Hematopoietic multipotent progenitor cell treated with erythropoietin and hydrocortisone succinate and interleukin-3 and kit ligand, for 17 days (in vitro differentiated cells): ENCODE results near the gene PEX12.
"Not testable (repeated sequence)": the region's sequence is repeated elsewhere in the genome, so short reads cannot be mapped to it uniquely, and the experiment has no call there.

Experiments
- DNase-seq: peaks from one replicate; pipeline ENCODE4 v3.0.0-alpha.2; 2015; ENCODE audit warnings: low spot score

Gene PEX12

DNA sequence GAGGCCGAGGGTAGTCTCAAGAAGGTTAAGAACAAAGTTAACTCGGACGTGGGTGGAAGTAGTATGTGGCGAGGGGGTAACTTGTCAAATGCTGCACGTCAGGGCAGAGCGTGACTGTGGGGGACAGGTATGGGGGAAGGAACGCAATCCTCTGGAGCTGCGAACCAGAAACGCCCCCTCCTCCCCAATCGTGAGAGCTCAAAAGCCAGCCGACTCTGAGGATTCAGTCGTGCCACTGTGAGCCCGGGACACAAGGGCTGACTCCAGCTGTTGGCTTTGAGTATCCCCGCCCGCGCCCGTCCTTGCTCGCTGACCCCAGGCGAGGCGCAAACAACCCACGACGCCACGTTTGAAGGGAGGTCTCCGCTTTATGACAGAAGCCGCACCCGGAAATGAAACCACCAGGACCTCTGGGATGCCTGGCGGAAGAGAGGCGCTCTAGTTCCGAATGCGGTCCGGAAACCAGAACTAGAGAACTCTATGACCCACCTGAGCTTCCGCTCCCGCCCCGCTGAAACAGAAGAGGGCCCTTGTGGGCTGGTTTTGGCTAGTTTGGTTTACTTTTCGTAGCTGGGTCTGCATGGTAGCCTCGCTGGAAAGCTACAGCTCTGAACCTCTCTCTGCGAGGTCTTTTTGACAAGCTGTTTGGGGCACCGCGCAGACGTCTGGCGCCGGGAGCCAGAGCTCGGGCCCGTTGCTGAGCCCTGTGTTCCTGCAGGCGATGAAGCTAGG is at the start of gene PEX12:
PEX12 (minus strand) TSS at position 375 of the 732 bp plus-strand sequence. CDS start 550 bp downstream, outside the sequence.
- peak; percentile 89 for DNase-seq

DNA sequence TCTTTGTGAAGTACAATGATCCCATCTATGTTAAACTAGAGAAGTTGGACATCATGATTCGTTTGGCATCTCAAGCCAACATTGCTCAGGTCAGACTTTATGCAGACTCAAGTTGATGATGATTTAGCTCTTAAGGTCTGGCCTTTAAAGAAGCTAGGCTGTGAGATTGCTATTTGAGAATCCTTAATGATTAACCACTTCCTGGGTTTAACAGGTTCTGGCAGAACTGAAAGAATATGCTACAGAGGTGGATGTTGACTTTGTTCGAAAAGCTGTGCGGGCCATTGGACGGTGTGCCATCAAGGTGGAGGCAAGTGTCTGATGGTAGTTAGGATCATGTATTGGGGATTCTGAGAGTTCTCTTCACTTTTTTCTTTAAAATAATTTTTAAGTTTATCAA is 49.0 kb upstream of the PEX12 start:
- DNase-seq = no peak

DNA sequence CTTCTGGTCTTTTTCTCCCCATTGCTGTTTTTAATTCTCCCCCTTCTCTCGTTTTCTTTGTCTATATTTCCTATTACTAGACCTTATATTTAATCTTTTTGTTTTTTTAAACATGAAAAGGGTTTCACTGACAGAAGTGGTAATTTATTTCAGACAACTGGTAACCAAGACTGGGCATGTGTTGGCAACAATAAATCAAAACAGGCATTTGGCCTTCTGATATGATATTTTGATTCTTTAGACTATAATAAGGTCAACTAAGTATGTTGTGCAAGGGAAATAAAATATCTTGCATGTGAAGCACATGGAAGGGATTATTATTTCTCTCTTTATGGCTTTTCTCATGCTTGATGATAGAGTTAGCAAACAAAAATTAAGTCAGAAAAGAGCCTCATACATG is 43.4 kb upstream of the PEX12 start:
- DNase-seq = no peak

DNA sequence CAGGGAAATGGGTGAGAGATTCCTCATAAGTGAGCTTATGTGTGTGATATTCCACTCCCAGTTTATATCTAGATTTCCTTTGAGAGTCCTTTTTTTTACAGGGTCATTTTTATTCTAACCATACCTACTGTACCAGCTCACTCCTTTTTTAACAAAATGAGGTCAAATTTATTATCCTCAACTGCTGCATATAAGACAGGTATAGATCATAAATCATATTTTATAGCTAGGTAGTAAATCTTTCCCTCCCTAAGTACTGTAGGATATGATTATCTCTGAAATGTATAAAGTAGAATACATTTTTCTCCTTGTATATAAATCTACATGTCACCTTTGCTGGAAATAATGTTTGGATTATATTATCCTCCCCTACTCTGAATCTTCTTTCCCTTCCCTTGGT is 40.3 kb upstream of the PEX12 start:
- DNase-seq = no peak

DNA sequence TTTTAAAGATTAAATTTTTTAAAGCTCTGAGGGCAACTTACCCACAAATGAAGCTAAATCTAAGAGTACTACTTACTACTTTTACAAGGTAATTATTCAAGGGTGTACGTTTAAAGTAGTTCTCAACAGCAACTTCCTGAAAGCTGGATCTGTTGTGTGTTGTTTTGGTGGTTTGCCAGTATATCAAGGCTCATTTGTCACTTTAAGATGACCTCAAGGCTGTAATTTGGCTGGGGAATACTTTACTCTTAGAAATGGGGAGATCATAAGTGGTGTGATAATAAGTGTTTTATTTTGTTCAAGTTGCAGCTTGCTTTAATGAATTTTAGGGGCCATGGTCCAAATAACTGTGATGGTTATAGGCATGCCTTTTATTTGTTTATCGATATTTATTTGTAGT is 39.1 kb upstream of the PEX12 start:
- DNase-seq = no peak

DNA sequence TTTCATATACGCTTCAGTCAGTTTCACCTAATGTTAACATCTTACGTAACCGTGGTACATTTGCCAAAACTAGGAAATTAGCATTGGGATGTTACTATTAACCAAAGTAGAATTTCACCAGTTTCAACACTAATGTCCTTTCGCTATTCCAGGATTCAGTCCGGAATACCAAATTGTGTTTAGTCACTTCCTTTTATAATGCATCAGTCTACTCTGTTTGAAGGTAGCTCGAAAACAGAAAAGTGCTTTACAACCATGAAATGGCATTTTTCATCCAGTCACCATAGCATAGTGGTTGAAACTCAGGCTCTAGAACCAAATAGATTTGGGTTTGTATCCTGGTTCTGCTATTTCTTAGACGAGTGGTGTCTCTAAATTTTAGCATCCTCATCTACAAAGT is 38.2 kb upstream of the PEX12 start:
- DNase-seq = peak; percentile 59

DNA sequence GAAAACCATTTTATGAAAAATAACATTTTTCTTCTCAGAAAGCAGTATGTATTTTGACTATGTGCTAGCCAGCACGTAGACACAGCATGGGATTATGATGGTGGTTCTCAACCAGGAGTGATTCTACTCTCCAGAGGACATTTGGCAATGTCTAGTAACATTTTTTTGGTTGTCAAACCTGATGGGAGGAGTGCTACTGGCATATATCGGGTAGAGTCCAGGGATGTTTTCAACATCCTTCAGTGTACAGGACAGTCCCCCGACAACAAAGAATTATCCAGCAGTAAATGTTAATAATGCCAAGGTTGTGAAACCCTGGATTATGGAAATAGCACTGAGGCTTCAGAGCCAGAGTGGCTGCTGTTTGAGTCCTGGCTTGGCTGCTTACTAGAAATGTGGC is 36.4 kb upstream of the PEX12 start:
- DNase-seq = no peak

DNA sequence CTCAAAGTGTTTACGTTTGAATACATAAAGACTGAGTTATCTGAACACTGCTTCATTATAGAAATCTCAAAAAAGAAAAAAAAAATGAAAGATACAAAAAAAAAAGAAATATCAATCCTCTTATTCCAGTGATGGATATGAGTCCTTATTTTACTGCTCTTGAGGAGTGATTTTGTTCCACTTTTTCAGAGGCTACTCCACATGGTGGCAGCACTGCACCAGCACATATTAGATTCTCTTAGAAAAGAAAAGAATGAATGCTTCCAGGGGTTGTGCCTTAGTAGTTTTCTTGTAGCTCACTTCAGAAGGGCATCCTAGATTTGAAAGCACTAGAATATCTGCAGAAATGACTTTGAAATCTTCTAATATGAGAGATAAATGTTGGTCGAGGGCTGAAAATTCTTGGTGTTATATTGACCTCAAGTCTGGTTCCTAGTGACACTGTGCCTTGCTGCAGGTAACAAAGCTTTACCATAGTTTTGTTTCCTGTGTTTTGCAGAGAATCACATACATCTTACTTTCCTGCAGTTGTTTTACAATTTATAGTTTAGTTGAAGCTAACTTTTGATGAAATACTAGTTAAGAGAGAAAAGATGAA is 34.7 kb upstream of the PEX12 start:
- DNase-seq = peak; percentile 72

DNA sequence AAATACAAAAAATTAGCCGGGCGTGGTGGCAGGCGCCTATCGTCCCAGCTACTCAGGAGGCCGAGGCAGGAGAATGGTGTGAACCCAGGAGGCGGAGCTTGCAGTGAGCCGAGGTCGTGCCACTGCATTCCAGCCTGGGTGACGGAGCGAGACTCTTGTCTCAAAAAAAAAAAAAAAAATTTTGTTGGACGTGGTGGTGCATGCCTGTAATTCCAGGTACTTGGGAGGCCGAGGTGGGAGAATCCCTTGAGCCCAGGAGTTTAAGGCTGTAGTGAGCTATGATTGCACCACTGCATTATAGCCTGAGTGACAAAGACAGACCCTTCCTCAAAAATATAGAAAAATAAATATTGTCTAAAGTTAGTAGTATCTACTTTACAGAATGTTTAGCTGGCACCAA is 32.4 kb upstream of the PEX12 start:
- not testable (repeated sequence) for DNase-seq

DNA sequence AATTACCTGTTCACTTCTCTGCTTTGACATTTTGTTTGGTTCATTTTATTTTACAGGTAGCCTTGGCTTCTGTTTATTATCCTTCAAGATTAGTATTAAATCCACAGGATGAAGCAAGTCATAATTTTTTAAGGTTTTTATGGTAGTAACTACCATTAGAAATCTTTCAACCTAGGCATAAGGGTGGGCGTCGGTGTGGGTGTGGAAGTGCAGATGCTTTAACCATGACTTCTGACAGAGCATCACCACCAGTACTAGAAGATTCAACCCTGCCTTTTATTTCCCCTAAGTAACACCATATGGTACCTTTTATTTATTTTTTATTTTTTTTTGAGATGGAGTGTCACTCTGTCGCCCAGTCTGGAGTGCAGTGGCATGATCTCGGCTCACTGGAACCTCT is 31.5 kb upstream of the PEX12 start:
- DNase-seq = no peak

DNA sequence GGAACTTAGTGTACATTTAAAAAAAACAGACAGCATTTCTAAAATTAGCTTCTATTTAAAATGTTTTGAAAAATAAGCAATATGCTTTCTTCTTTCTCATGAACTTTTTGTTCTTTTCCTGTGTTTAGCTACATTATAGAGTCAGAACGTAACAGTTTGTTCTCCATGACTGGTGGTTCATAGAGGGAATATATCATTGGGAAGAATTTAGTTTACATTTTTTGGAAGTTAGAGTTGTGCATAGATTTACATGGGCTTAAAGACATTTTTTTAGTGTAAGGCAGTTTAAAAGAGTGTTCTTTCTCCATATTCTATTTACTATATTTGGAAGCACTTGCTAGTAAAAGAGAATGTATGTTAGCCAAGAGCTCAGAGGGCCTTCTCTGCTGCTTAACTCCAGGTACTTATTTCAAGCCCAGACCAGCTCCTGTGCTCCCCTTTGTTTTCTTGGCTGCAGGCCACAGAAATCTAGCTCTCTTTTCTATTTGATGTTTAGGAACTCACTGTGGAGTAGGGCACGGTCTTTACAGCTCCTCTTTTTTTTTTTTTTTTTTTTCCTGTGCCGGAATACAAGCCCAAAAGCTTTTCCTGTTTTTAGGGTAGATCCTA is 29.0 kb upstream of the PEX12 start:
- no peak for DNase-seq

DNA sequence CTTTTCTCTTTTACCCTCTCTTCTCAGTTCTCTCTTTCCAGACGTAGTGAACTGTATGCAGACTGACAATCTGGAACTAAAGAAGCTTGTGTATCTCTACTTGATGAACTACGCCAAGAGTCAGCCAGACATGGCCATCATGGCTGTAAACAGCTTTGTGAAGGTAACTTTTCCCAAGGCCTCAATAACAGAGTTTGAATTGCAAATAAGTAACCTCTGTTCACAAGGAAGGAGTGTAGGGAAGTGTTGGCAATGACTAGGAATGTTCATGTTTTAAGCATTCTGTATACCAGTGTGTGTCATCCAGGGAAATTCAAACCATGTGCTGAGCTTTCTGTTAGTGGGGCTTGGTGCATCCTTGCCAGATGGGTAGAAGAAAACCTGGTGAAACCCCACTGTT is 27.3 kb upstream of the PEX12 start:
- no peak for DNase-seq

DNA sequence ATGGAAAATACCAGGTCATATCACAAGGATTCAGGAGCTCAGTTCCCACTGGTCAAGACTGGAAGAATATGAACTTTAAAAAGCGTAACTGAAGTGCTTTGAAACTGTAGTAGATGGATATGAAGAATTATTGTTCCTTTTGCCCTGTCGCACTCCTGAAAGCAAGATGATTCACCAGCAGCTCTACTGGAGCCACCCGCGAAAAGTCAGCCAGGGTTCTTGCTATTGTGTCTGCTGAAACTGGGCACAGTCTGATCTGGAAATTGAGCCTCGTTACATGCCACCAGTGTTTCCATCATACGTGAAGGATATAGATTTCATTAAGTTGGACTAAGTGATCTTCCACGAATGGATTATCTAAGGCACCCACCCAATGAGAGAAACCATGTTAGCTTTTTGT is 25.3 kb upstream of the PEX12 start:
- no peak for DNase-seq

DNA sequence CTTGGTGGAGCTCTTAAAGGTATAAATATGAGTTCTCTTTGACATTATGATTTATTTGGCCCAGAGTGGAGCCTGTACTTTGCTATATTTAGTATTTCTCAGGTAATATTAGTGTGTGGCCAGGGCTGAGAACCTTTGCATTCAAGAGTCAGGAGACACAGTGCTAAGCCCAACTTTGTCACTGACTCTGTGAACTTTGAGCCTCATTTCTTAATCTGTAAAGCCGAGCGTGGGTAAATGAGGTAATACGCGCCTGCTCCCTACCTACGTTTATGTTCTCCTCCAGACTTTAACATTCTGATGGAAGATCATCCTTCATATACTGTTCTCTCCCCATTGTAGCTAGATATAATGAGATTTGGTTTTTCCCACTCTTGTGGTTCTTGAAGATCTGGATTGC is 19.2 kb upstream of the PEX12 start:
- DNase-seq = no peak

DNA sequence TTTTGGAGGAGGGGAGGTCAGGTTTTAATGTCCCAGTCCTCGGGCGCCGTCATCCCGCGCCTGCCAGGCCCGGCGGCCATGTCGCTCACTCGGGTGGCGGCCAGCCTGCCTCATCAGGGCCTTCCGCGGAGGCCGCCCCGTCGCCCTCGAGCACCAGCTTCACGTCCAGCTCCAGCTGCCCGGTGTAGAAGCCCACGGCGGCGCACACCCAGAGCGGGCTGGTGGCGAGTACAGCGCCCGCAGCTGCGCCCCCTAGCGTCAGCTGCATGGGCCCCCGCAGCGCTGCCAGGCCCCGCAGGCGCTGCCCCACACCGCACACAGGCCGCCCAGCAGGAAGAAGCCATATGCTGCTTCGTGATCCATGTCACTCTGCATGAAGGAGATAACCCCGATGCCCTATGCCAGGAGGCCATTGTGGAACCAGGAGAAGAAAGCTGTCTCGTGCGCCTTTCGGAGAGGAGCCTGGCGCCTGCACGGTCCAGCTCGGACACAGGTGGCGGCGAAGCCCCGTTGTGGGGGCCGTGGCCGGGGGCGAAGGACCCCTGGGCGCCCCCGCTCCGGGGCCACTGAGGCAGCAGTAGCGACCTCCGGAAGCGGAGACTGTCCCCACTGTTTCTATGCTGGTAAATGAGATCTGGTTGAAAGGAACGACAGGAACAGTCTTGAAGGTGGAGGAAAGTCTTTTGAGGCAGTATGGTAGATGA is 18.3 kb upstream of the PEX12 start:
- DNase-seq = no peak

DNA sequence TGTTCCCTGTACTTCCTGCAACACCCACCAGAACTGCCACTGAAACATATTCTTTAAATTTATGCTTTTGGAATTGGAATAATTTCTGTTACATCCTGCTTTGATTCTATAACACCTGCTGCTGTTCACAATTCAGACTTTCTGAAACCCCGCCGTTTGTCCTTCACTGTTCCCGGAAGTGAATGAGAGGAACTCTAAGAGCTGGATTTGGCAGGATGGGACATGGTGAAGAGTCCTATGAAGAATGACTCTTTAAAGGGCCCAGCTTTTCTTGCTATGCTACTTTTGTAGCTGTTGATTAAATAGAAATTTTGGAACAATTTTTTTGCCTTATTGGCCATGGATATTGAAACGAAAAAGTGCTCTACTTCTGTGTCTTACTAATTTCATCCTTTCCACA is 17.7 kb upstream of the PEX12 start:
- DNase-seq = no peak

DNA sequence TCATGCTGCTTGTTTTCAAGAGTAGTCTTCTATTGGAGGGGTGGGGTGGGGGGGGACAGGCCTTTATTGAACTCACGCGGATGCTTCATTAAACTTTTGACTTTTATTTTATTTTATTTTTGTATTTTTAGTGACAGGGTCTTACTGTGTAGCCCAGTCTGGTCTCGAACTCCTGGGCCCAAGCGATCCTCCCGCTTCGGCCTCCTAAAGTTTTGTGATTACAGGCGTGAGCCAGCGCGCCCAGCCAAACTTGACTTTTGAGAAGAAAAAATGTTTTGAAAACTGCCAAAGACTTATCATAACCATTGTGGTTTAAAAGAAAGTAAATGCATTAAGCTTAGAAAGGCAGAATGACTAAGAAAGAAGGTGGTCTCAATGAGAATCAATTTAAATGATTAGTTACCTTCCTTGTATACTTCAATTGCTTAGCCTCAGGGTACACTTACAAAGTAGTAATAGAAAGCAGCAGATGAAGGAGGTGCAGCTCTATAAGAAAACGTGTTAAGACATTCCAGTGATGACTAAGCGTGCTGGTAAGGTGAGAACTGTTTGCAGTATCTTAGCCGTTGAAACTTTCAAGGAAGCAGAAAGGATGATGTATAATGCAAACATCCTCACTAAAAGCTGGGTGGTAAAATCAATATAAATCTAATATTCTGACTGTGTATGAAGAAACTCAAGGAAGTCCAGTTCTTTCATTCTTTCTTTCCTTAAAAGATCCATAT is 10.0 kb upstream of the PEX12 start:
- peak; percentile 75 for DNase-seq

DNA sequence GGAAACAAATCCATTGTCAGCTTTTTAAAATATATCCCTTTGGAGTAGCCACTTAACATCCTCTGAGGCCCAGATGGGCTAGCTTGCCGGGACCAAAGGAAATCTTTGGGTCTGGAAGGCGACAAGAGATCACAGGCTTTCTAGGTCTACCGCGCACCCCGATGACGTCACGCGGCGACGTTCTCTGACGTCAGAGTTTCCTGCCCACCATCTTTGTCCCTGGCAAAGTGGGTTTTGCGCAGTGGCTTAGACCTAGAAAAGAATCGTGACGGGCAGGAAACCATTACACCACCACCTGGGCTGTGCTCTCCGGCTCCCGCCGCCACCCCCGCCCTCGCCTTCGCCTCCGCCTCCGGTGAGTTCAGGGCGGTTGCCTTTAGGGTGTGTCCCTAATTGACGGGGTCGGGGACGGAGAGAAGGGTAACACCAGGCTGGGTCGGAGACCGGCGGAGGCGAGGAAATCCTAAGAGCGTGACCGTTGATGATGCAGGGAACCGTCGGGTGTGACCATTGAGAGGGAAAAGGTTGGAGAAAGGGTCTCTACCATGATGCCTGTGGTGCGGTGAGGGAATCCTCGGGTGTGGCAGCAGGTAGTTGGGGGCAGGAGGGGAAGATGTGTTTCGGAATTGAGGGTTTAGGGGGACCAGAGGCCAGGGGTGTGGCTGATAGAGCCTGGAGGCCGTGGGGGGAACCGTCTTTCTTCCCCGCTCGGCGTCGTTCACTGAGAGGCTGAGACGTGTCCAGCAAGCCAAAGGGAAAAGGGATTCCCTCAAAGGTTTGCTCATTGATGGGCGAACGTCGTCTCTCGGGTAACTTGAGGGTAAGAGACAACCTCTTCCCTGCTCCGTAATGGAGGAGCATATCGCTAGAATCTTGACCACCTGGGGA is 8.9 kb upstream of the PEX12 start, which contains the start of gene AP2B1:
AP2B1 (plus strand) TSS at position 249 of the 888 bp plus-strand sequence. CDS start 6,709 bp downstream, outside the sequence.
- peak; percentile 98 for DNase-seq

DNA sequence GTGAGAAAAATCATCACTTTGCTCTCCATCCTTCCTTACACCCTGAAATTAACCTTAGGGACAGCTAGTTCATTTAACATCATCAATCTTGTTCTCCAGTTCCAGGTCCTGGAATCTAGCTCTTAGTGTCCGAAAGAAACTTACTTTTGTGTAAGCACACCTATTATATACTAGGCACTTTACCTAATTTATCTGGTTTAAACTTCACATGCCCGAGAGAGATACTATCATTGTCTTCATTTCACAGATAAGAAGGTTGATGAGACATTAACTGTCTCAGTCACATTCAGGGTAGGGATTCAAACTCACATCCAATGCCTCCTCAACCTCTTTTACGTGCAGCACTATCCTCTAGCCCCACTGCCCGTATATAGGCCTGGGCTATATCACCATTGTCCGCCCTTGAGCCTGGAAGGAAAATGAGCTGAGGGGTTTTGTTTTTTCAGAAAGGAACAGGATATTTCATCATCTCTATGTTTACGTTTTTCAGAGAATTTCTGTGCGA is 8.2 kb upstream of the PEX12 start:
- no peak for DNase-seq

DNA sequence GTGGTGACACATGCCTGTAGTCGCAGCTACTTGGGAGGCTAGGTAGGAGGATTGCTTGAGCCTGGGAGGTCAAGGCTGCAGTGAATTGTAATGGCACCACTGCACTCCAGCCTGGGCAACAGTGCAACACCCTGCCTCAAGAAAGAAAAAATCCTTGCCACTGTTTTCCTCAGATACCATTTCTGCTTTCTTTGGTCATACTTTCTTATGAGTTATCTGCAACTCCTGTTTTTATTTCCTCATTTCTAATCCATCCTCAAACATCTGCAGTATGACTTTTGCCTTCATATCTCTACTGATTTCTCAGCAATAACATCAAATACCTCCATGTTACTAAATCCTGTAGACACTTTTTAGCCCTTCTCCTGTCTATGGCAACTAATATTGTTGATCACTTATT is 5.7 kb upstream of the PEX12 start:
- DNase-seq = no peak

DNA sequence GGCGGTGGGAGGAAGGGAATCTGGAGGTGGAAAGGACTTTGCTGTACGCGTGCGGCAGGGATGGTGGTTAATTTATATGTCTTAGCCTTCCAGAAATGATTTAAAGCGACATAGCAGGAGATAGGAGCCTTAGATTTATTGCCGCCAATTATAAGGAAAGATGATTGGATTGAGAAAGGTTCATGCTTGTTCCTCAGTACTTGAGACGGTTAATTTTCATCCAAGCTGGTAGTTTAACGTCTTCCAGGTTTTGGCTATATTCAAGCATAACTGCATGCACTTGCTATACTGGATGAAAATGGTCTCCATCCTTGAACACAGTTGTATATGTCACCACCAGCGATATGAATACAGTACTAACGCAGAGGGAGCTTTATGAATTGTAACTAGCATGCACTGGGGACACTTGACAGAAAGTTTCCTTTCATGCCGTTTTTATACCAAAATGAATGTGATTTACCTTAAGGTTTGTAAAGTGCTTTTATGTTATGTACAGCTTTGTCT is 610 bp upstream of the PEX12 start:
- DNase-seq = peak; percentile 33
